Measurements from ENCODE around the gene PARL.

The PARL gene

GRCh38 chr3:183884427-183885296 lies at the start of gene PARL:
Gene PARL (minus strand): TSS chr3:183884880. CDS start chr3:183884846, 34 bp downstream.
- peak; percentile 93 for DNase-seq

GRCh38 chr3:183933160-183933559 lies 48.5 kb upstream of the PARL start:
- DNase-seq, result no peak

- DNase-seq, result no peak
These were observed 47.2 kb upstream of the PARL start for GRCh38 chr3:183931881-183932280.

- DNase-seq, result no peak
These were observed 45.4 kb upstream of the PARL start for GRCh38 chr3:183930086-183930485.

GRCh38 chr3:183927059-183927458 lies 42.4 kb upstream of the PARL start:
- no peak for DNase-seq

- no peak for DNase-seq
These were observed 40.3 kb upstream of the PARL start for GRCh38 chr3:183924956-183925355.

GRCh38 chr3:183924543-183924942 lies 39.9 kb upstream of the PARL start:
- no peak for DNase-seq

- DNase-seq, result no peak
These were observed 37.7 kb upstream of the PARL start for GRCh38 chr3:183922421-183922820.

- no peak for DNase-seq
These were observed 36.4 kb upstream of the PARL start for GRCh38 chr3:183921096-183921495.

- no peak for DNase-seq
These were observed 35.7 kb upstream of the PARL start for GRCh38 chr3:183920416-183920815.

GRCh38 chr3:183918178-183918577 lies 33.5 kb upstream of the PARL start:
- DNase-seq, result no peak

GRCh38 chr3:183917776-183918175 lies 33.1 kb upstream of the PARL start:
- no peak for DNase-seq

- no peak for DNase-seq
These were observed 30.2 kb upstream of the PARL start for GRCh38 chr3:183914856-183915255.

GRCh38 chr3:183913580-183913920 lies 28.9 kb upstream of the PARL start:
- no peak for DNase-seq

- DNase-seq, result no peak
These were observed 28.4 kb upstream of the PARL start for GRCh38 chr3:183912895-183913579.

- no peak for DNase-seq
These were observed 27.3 kb upstream of the PARL start for GRCh38 chr3:183911763-183912506.

- no peak for DNase-seq
These were observed 26.4 kb upstream of the PARL start for GRCh38 chr3:183911087-183911486.

- no peak for DNase-seq
These were observed 24.4 kb upstream of the PARL start for GRCh38 chr3:183909030-183909600.

- DNase-seq, result no peak
These were observed 23.2 kb upstream of the PARL start for GRCh38 chr3:183907911-183908331.

- DNase-seq, result no peak
These were observed 22.5 kb upstream of the PARL start for GRCh38 chr3:183907176-183907575.

GRCh38 chr3:183906234-183906921 lies 21.7 kb upstream of the PARL start:
- DNase-seq, result no peak
